LNCAP (cell line): ENCODE measurements around the gene OGFR.

ENCODE experiments used
- TF ChIP-seq, protein P1 (sequence below): fragments of 450-650 bp; IDR thresholded peaks from 2 replicates; pipeline ENCODE4 v1.5.1; 2017; ENCODE audit warnings: mild to moderate bottlenecking

OGFR gene

DNA sequence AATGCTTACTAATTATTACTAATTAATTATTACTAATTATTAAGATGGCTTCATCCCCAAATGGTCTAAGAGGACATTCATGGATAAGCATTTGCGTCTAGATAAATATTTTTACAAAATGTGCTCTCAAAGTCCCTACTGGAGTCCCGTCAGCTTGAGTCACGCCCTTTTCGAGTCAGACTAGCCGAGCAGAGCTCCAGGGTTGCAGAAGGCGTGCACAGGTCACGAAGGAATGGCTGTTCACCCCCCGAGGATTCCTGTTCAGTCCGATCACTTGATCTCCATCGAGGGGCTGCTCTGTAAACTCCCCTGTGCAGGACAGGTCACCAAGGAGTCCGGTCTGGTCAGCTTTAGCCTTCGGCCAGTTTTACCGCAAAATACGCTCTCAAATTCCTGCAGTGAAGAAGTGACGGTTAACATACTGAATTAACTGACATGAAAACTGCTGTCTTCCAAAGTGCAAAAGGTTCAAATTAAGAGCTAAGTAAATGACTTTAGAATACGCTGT, 37.1 kb downstream of the OGFR start:
- TF ChIP-seq, protein P1, sequence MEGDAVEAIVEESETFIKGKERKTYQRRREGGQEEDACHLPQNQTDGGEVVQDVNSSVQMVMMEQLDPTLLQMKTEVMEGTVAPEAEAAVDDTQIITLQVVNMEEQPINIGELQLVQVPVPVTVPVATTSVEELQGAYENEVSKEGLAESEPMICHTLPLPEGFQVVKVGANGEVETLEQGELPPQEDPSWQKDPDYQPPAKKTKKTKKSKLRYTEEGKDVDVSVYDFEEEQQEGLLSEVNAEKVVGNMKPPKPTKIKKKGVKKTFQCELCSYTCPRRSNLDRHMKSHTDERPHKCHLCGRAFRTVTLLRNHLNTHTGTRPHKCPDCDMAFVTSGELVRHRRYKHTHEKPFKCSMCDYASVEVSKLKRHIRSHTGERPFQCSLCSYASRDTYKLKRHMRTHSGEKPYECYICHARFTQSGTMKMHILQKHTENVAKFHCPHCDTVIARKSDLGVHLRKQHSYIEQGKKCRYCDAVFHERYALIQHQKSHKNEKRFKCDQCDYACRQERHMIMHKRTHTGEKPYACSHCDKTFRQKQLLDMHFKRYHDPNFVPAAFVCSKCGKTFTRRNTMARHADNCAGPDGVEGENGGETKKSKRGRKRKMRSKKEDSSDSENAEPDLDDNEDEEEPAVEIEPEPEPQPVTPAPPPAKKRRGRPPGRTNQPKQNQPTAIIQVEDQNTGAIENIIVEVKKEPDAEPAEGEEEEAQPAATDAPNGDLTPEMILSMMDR = no peak

GRCh38 chr20:62843656-62844055, 39.0 kb downstream of the OGFR start:
- TF ChIP-seq, protein P1 = no peak

GRCh38 chr20:62844182-62844581, 39.5 kb downstream of the OGFR start:
- TF ChIP-seq, protein P1 = no peak

- TF ChIP-seq, protein P1 = no peak
Observed at GRCh38 chr20:62845416-62846160, 41.0 kb downstream of the OGFR start.

- TF ChIP-seq, protein P1 = no peak
Observed at GRCh38 chr20:62846166-62846890, 41.7 kb downstream of the OGFR start.

- TF ChIP-seq, protein P1 = no peak
Observed at GRCh38 chr20:62849431-62849830, 44.8 kb downstream of the OGFR start.

GRCh38 chr20:62850333-62850974, 45.8 kb downstream of the OGFR start:
- TF ChIP-seq, protein P1 = no peak
